Brain microvascular endothelial cell (primary cell): ENCODE results near the gene TMPRSS12.
A peak's percentile ranks its signal among the peaks of the same experiment; 100 is the strongest.
"Not testable (repeated sequence)": the region's sequence is repeated elsewhere in the genome, so short reads cannot be mapped to it uniquely, and the experiment has no call there.

ENCODE experiments used
- DNase-seq: peaks from one replicate; pipeline ENCODE4 v3.0.0-alpha.2; 2020
- H3K27ac ChIP-seq: fragments of 250-450 bp; sonication (Bioruptor Pico); 2 replicates; pipeline ENCODE4 v1.5.1; 2020; ENCODE audit warnings: mild to moderate bottlenecking, moderate library complexity
- H3K27me3 ChIP-seq: fragments of 250-450 bp; sonication (Bioruptor Pico); replicated peaks from 2 replicates; pipeline ENCODE4 v1.5.1; 2020; ENCODE audit warnings: mild to moderate bottlenecking
- H3K36me3 ChIP-seq: fragments of 250-450 bp; sonication (Bioruptor Pico); replicated peaks from 2 replicates; pipeline ENCODE4 v1.5.1; 2020; ENCODE audit warnings: mild to moderate bottlenecking
- H3K4me3 ChIP-seq: 2 replicates; pipeline ENCODE4 v1.5.1; 2011; ENCODE audit warnings: low read depth, mild to moderate bottlenecking, control low read depth, low read length, moderate library complexity
- in situ Hi-C: cut with HindIII; loops from 2 replicates; pipeline ENCODE4 v1.10.0; 2017; ENCODE audit warnings: low sequenced_read_pairs, low pct_ligation_motif_present
- TF ChIP-seq, protein P1 (sequence below): IDR thresholded peaks from 2 replicates; pipeline ENCODE4 v1.5.1; 2011; ENCODE audit warnings: low read depth, mild to moderate bottlenecking, moderate library complexity, low read length, control low read depth, inconsistent platforms; ENCODE audit errors: missing control alignments

Gene TMPRSS12

DNA sequence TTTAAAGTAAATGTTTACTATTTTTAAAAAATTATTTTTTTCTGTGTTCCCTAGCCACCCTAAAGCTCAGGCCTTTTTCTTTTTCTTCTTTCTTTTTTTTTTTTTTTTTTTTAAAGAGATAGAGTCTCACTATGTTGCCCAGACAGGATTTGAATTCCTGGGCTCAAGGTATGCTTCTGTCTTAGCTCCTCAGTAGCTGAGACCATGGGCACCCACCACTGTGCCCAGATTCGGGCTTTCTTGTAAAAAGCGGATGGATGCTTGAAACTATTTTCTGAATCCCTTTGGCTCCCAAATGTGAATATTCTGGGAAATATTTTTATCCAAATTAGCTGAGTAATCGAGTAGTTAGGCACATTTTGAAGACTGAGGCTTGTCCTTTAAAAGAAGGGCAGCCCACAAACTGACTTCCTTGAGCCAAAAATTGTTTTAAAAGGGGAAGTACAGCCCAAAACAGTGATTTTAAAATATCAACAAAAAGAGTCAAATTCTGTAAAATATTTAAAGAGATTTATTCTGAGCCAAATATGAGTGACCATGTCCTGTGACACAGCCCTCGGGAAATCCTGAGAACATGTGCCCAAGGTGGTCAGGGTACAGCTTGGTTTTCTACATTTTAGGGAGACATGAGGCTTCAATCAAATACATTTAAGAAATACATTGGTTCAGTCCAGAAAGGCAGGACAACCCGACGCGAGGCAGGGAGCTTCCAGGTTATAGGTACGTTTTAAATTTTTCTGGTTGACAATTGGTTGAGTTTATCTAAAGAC, 80.8 kb downstream of the TMPRSS12 start:
- TF ChIP-seq, protein P1, sequence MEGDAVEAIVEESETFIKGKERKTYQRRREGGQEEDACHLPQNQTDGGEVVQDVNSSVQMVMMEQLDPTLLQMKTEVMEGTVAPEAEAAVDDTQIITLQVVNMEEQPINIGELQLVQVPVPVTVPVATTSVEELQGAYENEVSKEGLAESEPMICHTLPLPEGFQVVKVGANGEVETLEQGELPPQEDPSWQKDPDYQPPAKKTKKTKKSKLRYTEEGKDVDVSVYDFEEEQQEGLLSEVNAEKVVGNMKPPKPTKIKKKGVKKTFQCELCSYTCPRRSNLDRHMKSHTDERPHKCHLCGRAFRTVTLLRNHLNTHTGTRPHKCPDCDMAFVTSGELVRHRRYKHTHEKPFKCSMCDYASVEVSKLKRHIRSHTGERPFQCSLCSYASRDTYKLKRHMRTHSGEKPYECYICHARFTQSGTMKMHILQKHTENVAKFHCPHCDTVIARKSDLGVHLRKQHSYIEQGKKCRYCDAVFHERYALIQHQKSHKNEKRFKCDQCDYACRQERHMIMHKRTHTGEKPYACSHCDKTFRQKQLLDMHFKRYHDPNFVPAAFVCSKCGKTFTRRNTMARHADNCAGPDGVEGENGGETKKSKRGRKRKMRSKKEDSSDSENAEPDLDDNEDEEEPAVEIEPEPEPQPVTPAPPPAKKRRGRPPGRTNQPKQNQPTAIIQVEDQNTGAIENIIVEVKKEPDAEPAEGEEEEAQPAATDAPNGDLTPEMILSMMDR = no peak
- peak overlapping the region; percentile 21 for H3K27ac ChIP-seq
- no peak overlapping the region for H3K4me3 ChIP-seq
- no peaks in the 10 kb centered on the region for H3K27me3 ChIP-seq
- in situ Hi-C loops = no loop called here
- no peaks in the 10 kb centered on the region for H3K36me3 ChIP-seq
- no peak for DNase-seq

DNA sequence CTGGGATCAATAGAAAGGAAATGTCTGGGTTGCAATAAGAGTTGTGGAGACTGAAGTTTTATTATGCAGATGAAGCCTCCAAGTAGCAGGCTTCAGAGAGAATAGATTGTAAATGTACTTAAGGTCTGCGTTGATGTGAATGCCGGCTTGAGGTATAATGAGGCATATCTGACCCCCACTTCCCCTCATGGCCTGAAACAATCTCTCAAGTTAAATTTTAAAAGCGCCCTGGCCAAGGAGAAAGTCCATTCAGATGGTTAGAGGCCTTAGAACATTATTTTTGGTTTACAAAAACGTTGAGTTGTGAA, 81.4 kb downstream of the TMPRSS12 start:
- Histone ChIP-seq H3K36me3 (no peaks in the 10 kb centered on the region), H3K27ac (peak overlapping the region; percentile 21), H3K27me3 (no peaks in the 10 kb centered on the region), H3K4me3 (peak overlapping the region; percentile 48)
- in situ Hi-C loops = no loop called here
- DNase-seq = peak; percentile 9
- TF ChIP-seq, protein P1 = no peak

DNA sequence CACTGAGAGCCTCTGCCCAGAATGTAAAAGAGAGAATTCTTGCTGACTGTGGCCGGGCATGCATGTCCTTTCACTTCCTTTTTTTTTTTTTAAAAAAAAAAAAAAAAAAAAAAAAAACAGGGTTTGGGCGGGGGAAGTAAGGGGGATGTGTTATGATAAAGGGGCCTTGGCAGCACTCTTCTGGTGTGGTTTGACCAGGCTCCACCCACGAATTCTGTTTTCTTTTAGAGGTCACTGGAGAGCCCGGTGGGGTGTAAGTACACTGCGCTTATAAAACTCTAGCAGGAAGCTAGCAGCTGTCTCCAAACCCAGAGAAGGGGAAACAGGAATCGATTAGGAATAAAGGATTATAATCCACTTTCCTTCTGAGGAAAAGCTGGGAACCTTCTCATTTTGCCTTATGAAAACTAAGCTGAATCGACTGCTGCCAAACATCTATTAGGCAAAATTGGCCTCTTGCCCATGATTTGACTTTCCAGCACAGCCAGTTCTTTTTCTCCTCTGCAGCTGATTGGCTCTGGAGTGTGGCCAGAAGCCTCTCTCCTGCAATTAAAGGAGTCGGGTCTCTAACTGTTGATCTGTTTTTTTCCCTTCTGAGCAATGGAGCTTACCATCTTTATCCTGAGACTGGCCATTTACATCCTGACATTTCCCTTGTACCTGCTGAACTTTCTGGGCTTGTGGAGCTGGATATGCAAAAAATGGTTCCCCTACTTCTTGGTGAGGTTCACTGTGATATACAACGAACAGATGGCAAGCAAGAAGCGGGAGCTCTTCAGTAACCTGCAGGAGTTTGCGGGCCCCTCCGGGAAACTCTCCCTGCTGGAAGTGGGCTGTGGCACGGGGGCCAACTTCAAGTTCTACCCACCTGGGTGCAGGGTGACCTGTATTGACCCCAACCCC, 82.0 kb downstream of the TMPRSS12 start:
- TF ChIP-seq, protein P1 = no peak
- H3K27ac ChIP-seq = peak overlapping the region; percentile 21
- H3K36me3 ChIP-seq = no peaks in the 10 kb centered on the region
- H3K4me3 ChIP-seq = peak overlapping the region; percentile 48
- DNase-seq = peak; percentile 80
- in situ Hi-C loops = no loop called here
- H3K27me3 ChIP-seq = no peaks in the 10 kb centered on the region

DNA sequence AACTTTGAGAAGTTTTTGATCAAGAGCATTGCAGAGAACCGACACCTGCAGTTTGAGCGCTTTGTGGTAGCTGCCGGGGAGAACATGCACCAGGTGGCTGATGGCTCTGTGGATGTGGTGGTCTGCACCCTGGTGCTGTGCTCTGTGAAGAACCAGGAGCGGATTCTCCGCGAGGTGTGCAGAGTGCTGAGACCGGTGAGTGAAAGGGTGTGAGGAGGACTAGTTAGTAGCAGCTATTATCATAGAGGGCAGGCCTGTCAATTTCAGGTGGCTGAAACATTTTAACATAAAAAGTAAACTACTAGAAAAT, 82.6 kb downstream of the TMPRSS12 start:
- Histone ChIP-seq H3K27me3 (no peaks in the 10 kb centered on the region), H3K36me3 (no peaks in the 10 kb centered on the region), H3K4me3 (peak overlapping the region; percentile 48), H3K27ac (no peak overlapping the region)
- DNase-seq = no peak
- in situ Hi-C loops = no loop called here
- TF ChIP-seq, protein P1 = no peak

DNA sequence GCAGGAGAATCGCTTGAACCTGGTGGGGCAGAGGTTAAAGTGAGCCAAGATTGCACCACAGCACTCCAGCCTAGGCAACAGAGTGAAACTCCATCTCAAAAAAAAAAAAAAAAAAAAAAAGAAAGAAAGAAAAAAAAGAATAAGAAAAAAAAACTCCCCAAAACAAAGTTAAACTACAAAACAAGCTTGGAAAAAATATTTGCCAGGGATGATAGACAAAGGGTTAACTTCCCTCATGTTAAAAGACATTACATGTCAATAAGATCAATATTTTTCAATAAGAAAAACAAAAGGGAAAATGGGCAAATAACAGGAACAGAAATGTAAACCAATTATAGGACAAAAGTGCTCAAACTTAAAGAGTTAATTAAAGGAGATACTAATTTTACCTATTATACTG, 83.2 kb downstream of the TMPRSS12 start:
- TF ChIP-seq, protein P1 = no peak
- no peak for DNase-seq
- H3K36me3 ChIP-seq = no peaks in the 10 kb centered on the region
- H3K27ac ChIP-seq = no peak overlapping the region
- H3K27me3 ChIP-seq = no peaks in the 10 kb centered on the region
- in situ Hi-C loops = no loop called here
- H3K4me3 ChIP-seq = no peak overlapping the region

DNA sequence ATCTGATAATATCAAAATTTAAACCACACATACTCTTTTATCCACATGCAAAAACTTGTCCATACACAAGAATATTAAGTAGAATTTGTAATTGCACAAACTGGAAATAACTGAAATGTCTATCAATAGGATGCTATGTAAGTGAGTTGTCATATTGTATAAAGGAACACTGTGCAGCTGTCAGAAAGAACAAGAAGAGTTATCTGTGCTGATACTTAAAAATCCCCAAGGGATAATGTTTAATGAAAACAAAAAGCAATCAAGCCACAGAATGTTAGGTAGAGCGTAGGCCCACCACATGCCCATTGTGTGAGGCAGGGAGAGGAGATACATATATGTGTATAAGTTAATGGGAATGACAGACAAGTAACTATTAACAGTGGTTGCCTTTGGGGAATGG, 83.7 kb downstream of the TMPRSS12 start:
- in situ Hi-C loops = no loop called here
- H3K4me3 ChIP-seq = no peak overlapping the region

DNA sequence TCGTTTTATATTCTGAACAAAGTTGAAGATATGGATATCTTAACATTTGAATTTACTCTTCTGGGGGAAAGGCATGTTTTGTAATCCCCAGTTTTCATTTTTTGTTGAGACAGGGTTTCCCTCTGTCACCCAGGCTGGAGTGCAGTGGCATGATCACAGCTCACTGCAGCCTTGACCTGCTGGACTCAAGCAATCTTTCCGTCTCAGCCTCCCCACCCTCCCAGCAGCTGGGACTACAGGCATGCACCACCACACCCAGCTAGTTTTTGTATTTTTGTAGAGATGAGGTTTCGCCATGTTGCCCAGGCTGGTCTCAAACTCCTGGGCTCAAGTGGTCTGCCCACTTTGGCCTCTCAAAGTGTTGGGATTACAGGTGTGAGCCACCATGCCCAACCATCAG, 84.2 kb downstream of the TMPRSS12 start:
- H3K4me3 ChIP-seq, DNase-seq, in situ Hi-C loops, H3K36me3 ChIP-seq, H3K27me3 ChIP-seq, H3K27ac ChIP-seq: not testable (repeated sequence)

More for the DNA sequence above, 83.7 kb downstream of the TMPRSS12 start:
- no peak for DNase-seq
- H3K36me3 ChIP-seq = no peaks in the 10 kb centered on the region
- H3K27ac ChIP-seq = no peak overlapping the region
- H3K27me3 ChIP-seq = no peaks in the 10 kb centered on the region
- TF ChIP-seq, protein P1 = no peak
